ENCODE measurements around the gene CAMK2D.

The CAMK2D gene

DNA sequence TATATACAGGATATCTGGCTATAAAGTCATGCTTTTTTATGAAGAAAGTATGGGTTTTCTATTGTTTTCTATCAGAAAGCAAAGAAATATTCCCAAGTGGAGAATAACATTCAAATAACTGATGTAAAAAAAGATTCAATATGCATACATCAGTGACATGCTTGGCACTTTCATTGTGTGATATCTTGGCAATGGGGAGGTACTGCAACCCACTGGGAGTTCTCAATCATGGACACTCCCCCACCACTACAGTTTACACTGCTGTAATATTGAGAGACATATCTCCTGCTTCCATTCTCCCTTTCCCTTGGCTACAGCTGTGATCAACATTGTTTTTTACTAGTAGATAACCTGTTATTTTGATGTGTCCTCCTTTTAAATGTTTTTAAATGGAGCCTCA is 257.8 kb downstream of the CAMK2D start:
- DNase-seq: no peak

DNA sequence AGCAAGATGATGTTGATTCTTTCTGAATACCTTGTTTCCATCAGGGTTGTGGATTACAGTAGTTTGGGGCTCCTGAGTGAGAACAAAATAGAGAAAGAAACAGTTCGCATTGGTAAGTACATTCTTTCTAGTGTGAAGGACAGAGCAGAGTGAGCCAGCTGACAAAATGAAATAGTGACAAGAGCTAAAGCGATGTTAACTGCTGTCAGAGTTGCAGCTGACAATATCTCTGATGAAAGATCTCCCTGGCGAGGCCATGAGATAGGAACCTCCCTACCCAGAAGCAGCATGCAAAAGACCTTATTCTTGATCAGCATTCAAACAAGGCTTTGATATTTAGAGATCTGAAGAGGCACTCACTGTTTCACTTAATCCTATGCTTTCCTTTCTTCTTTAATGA is 258.6 kb downstream of the CAMK2D start:
- no peak for DNase-seq

DNA sequence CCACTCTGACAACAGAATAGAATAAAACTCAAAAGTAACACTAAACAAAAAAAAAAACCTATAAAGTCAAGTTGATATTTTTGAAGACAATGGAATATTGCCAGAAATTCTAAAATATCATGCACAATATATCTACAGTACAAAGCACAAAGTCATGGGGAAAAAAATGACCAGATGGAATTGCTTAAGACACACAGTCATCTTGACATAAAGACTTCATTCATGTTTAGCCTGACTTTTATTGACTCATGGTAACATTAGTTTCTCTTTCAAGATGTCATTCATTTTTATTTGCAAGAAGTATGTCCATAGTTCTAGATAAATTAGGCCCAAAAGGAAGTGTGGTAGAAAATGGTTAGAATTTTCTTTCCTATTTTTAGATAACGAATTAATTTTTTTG is 259.1 kb downstream of the CAMK2D start:
- DNase-seq: no peak

DNA sequence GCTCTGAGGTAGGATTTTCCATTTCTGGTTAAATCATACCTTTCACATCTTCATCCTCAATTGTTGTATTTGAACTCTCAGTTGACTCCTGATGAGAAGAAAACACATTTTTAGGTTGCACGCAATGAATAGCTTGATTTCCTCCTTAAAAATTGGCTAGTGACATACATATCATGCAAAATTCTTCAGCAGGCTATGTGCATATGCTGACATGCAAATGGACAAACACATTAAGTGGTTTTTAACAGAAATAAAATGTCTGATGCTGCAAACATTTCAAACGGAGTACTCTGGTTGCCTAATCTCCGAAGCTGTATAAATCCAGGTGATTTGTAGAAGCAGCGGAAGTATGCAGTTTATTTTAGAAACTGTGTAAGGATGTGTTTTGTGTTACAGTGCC is 261.1 kb downstream of the CAMK2D start:
- DNase-seq: no peak

DNA sequence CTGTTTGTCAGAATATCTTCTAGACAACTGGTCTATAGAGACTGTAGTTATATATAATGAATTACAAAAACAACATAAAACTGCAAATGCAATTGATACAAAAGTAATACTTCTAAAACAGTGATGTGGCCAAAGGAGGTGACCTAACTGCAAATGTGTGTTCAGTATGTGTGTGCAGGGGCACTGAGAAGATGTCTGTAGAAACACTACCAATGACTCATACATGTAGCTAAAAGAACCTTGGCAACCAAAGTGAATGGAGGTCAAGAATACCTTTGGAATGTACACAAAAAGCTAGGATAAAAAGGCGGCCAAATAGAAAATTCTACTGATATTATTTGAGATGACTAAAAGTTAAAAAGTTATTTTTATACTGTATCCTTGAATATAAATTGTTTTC is 261.8 kb downstream of the CAMK2D start:
- no peak for DNase-seq

DNA sequence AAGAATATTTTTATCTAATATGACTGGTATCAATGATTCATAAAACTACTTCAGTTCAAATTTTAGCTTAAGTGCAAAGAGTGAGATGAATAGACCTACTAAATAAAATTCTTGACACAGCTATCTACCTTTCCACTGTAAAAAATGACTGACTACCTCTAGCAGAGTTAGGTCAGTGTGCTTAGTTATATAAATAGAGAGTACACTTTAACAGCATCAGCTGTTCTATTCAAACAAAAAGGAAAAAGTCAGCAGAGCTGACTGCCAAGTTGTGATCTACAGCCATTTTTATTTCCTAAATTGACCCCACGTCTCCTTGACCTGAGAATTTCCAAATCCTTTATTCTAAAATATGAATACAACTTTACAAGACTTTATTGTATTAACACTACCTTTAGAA is 262.4 kb downstream of the CAMK2D start:
- peak; percentile 14 for DNase-seq

DNA sequence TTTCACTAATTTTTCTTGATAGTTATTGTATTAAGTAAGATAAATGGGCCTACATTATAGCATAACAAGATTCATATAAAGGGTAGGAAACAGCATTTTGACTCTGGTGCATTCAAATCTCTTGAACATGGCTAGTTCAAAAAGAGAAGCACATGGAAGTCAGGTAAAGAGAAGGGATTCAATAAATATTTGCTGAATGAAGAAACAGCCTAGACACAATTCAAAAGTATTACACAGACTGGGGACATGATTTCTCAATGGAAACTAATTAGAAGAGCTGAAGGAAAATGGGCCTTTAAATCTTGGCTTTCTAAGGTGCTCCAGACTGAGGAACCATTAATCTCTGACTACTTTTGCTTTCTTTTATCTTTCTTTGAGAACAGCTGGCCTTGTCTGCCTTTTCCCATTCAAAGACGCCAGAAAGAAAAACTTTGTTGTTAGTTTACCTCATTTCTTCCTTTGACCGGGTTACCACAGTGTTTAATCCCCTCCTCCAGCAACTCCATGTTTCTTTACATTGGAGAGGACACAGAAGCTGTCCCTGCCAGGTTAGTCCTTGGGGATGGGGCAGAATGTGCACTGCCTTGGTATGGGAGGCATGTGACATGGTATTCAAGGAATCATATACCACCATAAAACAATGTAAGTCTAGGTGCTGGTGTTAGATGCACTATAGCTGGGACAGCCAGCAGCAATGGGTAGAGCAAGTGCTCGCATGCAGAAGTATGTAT is 264.2 kb downstream of the CAMK2D start:
- no peak for DNase-seq

DNA sequence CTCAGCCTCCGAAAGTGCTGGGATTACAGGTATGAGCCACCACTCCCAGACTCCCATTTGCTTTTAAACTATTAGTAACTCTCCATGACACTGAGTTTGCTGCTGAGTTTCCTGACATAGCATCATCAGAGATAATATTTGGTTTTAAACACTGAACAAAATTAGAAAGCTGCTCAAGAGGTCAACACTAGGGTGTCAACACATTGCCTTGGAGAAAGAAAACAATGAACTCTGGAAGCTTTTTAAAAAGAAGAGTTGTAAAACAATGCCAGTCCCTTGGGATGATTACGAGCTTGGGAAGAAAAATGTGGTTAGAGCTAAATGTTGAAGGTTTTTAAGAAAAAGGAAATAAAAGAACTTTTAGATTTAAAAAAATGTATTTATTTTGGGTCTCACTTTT is 264.8 kb downstream of the CAMK2D start:
- DNase-seq: no peak

DNA sequence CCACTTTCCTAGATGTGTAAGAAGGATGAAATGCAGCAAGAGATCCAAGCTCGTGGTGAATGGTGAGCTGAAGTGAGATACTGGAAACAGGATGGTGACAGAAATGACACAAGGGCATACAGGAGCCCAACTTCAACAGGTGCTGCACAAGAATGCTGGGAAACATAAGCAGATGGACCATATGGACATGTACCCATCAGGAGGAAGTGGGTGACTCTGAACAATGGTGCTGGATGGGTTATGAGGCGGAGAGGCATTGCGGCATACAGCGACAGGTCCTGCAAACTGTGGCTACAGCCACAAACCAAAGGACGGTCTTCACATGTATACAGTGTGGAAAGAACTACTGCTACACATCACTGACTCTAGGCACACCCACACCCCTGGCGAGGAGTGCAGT is 265.7 kb downstream of the CAMK2D start:
- no peak for DNase-seq

DNA sequence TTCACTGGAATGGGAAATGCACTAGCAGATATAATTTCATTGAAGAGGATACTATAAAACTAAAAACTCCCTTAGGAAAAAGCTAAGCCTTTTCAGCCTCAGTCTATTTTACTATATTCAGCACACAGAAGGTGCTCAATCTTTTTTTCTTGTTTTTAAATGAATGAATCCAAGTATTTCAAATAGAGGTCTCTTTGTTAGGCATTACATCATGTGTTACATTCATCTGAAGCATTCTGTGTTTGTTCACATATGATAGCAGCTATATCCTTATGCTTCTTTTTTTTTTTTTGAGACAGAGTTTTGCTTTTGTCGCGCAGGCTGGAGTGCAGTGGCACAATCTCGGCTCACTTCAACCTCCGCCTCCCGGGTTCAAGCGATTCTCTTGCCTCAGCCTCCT is 278.4 kb downstream of the CAMK2D start:
- no peak for DNase-seq

DNA sequence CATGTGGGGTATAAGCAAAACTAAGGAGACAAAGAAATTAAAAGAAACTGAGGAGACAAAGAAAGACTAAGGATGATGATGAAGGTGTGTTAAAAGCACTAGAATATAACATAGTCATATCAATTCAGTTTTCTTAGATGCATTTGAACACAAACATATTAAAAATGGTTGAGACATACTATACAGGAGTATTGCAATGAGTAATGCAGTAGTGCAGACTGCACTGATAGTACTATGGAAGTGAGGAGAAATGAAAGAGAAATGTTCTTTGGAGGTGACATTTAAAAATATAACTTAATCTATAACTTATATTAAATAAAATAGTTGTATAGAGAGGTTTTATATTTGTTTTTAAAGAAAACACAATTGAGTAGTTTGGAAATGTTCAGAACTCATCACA is 279.2 kb downstream of the CAMK2D start:
- DNase-seq: no peak

DNA sequence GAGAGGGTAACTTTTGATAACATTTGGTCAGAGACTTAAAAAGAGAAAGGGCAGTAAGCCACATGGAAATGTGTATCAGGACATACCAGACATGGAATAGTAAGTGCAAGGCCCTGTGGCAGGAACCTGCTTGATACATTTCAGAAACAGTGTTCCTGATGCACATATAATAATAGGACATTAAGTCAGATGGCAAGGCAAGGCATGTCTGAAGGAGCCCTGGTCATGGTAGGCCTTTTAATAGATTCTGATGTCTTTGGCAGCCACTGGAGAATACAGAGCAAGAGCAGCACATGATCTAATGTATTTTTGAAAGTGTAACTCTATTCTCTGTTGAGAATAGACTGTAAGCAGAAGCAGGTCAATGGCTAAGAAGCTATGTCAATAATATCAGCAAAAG is 279.7 kb downstream of the CAMK2D start:
- no peak for DNase-seq

DNA sequence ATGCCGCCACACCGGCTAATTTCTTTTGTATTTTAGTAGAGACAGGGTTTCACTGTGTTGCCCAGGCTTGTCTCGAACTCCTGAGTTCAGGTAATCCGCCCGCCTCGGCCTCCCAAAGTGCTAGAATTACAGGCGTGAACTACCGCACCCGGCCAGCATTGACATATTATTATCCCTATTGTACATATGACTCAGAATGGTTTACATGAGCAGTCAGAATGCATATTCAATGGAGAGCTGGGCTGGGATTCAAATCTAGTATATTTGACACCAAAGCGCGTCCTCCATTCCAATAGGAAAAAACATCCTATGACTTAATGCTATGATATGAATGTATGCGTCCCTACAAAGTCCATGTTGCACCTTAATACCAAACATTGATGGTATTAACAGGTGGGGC is 281.4 kb downstream of the CAMK2D start:
- DNase-seq: no peak

DNA sequence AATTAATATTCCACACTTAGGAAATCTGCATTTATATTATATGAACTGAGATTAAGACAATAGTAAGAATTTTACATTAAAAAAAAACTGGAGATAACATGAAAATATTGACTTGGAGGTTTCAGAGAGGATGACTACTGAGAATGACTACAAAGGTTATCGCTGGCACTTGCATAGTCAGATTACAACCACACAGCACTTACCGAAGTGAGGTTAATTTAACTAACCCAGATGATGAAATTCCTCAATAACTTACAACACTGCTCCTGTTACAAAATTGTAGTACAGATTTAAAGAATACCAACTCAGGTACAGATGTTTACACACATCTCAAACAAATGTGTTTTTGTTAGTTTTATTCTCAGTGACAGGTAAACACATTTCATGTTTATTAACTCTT is 283.5 kb downstream of the CAMK2D start:
- DNase-seq: no peak

DNA sequence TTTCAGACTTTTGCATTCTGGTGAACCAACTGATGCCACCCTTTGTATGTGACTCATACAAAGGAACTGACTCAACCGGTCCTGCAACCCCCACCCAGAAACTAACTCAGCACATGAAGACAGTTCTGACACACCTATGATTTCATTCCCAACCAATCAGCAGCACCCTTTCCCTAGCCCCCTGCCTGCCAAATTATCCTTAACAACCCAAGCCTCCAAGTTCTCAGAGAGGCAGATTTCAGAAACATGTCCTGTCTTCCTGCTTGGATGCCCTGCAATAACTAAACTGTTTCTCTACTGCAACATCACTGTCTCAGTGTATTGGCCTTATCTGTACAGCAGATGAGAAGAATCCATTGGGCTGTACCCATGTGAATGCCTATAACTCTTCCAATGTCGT is 284.7 kb downstream of the CAMK2D start:
- DNase-seq: no peak

DNA sequence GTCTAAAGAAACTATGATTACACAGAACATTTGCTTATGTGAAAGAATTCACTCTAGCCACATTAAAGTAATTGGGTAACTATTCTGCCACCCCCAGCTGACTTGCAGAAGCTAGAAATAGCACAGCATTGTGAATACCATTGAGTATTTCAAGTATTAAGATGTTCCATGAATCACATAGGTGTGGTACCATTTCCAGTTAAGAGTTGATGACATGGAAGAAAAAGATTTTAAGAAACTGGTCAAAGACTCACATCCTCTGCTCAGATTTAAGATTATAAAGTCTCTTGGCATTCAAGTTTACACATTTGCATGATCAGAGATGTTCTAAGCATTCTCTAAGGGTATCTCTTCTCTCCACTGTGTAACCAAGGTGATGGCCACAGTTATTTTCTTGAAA is 287.5 kb downstream of the CAMK2D start:
- DNase-seq: no peak

DNA sequence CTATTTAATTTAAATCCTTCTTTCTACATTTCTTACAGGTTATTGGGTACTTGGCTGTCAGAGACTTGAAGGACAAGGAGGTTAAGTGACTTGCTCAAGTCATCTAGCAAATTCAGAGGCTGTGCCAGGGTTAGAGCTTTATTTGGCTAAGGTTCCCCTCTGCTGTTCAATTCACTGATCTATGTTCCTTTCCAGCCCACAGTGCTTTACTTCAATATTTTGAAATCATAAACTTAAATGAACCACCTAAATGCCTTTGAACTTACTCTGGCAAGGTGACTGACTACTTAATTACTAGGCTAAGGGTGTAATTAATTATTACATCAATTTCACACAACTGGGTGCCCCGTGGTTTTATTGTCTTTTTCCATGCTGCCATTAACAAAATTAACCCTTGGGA is 288.7 kb downstream of the CAMK2D start:
- no peak for DNase-seq

DNA sequence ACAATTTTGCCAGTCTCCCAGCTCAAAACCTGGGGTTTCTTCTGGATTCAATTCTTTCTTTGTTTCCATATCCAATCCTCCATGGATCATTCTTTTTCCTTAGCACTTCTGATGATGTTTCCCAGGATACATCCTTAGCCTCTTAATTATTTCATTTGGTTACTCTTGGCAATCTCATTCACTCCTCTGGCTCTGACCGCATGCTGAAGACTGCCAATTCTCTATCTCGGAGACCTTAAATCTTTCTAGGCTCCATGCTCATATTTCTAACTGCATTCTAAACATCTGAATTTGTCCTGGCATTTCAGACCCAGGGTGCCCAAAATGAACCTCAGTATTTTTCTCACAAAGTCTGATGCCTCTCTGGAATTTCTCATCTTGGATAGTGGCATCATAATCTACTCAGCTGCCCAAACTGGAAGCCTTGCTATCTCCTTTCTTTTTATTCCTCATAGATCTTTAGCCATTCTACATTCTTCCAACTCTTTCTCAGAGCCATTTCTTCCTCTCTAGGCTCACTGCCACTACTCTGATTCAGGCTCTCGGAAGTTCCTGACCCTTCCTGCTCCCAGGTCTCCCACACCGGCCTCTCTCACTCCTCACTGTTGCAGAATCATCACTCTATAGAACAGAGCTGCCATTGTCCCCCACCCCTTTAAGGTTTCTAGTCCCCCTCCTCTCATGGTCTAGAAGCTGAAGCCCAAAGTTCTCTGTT is 290.2 kb downstream of the CAMK2D start:
- no peak for DNase-seq

DNA sequence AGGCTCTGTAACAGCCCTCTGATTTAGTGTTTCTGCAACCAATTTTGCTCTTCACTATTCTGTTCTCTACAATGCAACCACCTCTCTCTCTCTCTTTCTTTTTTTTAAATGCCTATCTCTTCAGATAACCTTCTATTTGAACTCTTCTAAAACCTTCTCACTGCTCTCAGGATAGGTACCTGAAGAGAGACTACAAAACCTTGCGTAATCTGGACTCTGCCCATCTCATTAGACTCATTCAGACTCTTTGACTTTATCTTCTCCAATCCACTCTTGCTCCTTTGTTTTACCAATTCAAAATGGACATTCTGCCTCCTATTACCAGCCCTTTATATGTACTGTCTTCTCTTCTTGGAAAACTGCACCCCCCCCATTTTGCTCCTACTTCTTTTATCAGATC is 291.6 kb downstream of the CAMK2D start:
- no peak for DNase-seq

DNA sequence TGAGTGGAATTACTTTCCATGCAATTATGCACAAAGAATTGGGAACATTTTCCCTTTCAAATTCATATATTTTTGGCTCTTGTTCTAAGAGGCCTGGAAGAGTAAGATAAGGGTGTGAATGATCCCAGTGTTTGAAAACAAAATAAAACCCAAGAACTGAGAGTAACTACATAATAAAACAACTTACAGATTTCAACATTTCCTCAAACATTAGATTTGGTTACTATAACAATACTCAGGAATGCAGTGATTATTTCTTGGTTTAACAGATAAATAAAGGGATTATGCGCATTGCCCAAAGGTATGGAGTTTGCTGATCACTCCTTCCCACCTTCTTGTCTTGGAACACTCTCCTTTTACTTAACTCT is 292.5 kb downstream of the CAMK2D start:
- DNase-seq: no peak

DNA sequence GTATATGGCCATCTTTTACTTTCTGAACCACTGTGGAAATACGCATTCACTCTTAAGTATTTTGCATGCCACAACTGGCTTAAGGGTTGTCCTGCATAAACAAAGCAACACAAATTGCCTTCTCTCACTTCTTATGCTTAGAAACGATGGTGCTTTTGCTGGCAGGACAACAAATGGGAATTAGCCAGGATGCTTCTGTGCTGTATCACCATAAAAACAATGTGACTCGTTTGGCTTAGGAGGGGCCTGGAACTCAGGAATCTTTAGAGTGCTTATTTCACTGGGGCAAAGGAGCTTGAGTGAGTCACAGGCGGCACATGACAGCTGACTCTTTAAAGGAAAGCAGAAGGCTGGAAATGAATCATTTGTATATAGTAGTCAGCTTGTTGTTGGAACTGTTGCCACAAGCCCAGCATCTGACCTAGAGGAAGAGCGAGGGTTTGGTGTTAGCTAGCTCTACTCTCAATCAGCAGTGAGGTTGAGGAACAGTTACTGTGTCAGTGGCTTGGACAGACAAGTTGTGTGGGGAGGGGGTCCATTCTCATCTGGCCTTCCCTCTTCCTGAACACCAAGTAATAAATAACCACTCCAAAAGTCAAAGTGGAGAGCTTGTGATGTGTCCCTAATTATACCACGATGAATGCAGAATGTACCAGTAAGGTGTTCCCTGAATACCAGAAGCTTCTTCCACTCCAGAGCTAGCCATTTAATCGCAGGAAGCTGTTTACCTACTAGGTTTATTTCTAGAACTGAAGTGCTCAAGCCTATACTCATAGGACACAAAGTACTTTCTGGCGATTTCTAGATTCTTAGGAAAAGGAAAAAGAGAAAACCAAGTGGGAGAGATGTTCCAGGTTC is 293.1 kb downstream of the CAMK2D start:
- DNase-seq: no peak

DNA sequence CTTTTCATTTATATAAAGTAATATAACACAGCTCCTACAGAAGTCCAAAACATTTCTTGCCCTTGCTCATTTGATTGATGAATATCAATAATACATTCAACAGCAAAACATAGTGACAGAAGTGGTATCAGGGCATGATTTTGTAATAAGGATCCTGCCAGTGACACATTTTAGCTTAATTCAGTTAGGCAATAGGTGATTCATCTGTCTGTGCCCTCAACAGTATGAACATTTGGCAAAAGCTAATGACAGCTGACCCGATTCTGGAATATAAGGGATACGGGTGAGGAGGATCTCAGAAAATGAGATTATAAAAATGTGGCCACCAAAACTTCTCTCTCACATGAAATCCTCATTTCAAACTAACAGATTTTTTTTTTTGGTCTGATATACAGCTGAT is 294.0 kb downstream of the CAMK2D start:
- no peak for DNase-seq

DNA sequence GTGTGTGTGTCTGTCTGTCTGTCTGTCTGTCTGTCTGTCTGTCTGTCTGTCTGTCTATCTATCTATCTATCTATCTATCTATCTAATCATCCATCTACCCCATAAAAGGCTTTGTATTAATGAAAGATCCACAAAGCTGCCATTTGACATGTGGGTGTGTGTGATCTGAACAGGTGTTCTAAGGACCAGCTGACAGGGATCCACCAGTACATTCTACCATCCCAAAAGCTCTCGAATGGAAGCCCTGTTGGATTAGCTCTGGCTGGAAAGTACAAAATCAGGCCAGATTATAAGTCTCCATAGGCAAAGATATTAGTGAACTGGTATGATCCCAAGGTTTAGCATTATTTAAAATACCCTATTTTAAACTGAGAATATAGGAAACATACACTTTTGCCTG is 299.3 kb downstream of the CAMK2D start:
- no peak for DNase-seq

DNA sequence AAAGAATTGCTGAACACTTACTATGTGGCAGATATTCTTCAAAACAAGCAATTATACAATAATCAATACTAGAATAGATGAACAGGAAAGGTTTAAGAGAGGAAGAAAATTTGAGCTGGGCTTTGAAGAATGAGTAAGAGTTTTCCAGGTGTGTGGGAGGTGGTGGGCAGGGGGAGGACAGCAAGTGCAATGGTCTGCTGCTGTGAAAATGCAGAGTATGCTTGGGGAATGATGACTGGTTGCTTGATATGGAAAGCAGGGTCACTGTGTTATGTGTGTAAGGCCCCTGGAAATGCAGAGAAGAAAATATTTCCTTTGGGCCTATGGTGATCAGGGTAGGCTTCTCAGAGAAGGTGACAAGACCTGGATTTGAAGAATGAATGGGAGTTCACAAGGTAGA is 300.3 kb downstream of the CAMK2D start:
- DNase-seq: no peak

All from NCI-H774 (cell line).